ENCODE results near the gene WDHD1.

Gene WDHD1

GRCh38 chr14:55028476-55028875 is 1.6 kb upstream of the WDHD1 start:
- ATAC-seq = no peak
- no peak for TF ChIP-seq ARNTL (CRISPR knock-in tag; IDR thresholded peaks at IDR 0.05; ENCODE audit: borderline replicate concordance, low read depth)
- TF ChIP-seq SNAI2 (CRISPR knock-in tag; IDR thresholded peaks at IDR 0.05) = no peak
- no peak for TF ChIP-seq ZNF565 (CRISPR knock-in tag; conservative IDR thresholded peaks at IDR 0.05; ENCODE audit: low read depth)
- no peak for TF ChIP-seq CREB5 (CRISPR knock-in tag; IDR thresholded peaks at IDR 0.05; ENCODE audit: low read depth)
- TF ChIP-seq CSRNP3 (CRISPR knock-in tag; IDR thresholded peaks at IDR 0.05) = no peak
- no peak for TF ChIP-seq OSR1 (CRISPR knock-in tag; IDR thresholded peaks at IDR 0.05)
- no peak for TF ChIP-seq PPARA (CRISPR knock-in tag; IDR thresholded peaks at IDR 0.05; ENCODE audit: borderline replicate concordance)
- TF ChIP-seq POU6F1 (CRISPR knock-in tag; IDR thresholded peaks at IDR 0.05; ENCODE audit: borderline replicate concordance, low read depth) = no peak
- TF ChIP-seq ZFP30 (CRISPR knock-in tag; IDR thresholded peaks at IDR 0.05) = no peak
- TF ChIP-seq TSHZ2 (CRISPR knock-in tag; IDR thresholded peaks at IDR 0.05) = no peak
- TF ChIP-seq TOX (CRISPR knock-in tag; IDR thresholded peaks at IDR 0.05; ENCODE audit: borderline replicate concordance) = no peak
- TF ChIP-seq TCF4 (CRISPR knock-in tag; IDR thresholded peaks at IDR 0.05; ENCODE audit: borderline replicate concordance) = no peak
- TF ChIP-seq ESRRG (CRISPR knock-in tag; IDR thresholded peaks at IDR 0.05) = no peak
- no peak for TF ChIP-seq ZNF70 (CRISPR knock-in tag; IDR thresholded peaks at IDR 0.05)
- no peak for TF ChIP-seq ISL1 (CRISPR knock-in tag; IDR thresholded peaks at IDR 0.05)
- TF ChIP-seq RARB (CRISPR knock-in tag; IDR thresholded peaks at IDR 0.05) = no peak
- TF ChIP-seq ZFP3 (CRISPR knock-in tag; IDR thresholded peaks at IDR 0.05) = no peak
- no peak for TF ChIP-seq BACH2 (CRISPR knock-in tag; IDR thresholded peaks at IDR 0.05; ENCODE audit: borderline replicate concordance)

GRCh38 chr14:55028066-55028465 is 1.2 kb upstream of the WDHD1 start:
- ATAC-seq = 0 out of 3 replicates have a peak, but pooled peaks have one; percentile 9
- TF ChIP-seq TSHZ2 (CRISPR knock-in tag; IDR thresholded peaks at IDR 0.05) (no peak), POU6F1 (CRISPR knock-in tag; IDR thresholded peaks at IDR 0.05; ENCODE audit: borderline replicate concordance, low read depth) (no peak), ISL1 (CRISPR knock-in tag; IDR thresholded peaks at IDR 0.05) (no peak), CSDC2 (CRISPR knock-in tag; IDR thresholded peaks at IDR 0.05) (no peak), ZC3H10 (CRISPR knock-in tag; IDR thresholded peaks at IDR 0.05) (no peak), OSR1 (CRISPR knock-in tag; IDR thresholded peaks at IDR 0.05) (no peak), ARNTL (CRISPR knock-in tag; IDR thresholded peaks at IDR 0.05; ENCODE audit: borderline replicate concordance, low read depth) (no peak), SNAI2 (CRISPR knock-in tag; IDR thresholded peaks at IDR 0.05) (no peak), ZFP30 (CRISPR knock-in tag; IDR thresholded peaks at IDR 0.05) (no peak), GLIS3 (CRISPR knock-in tag; IDR thresholded peaks at IDR 0.05) (no peak), ZFP3 (CRISPR knock-in tag; IDR thresholded peaks at IDR 0.05) (no peak), RARB (CRISPR knock-in tag; IDR thresholded peaks at IDR 0.05) (no peak), ESRRG (CRISPR knock-in tag; IDR thresholded peaks at IDR 0.05) (no peak), PPARA (CRISPR knock-in tag; IDR thresholded peaks at IDR 0.05; ENCODE audit: borderline replicate concordance) (no peak), ZNF8 (CRISPR knock-in tag; IDR thresholded peaks at IDR 0.05) (no peak), PATZ1 (CRISPR knock-in tag; IDR thresholded peaks at IDR 0.05; ENCODE audit: borderline replicate concordance) (no peak), CREB5 (CRISPR knock-in tag; IDR thresholded peaks at IDR 0.05; ENCODE audit: low read depth) (no peak), TCF4 (CRISPR knock-in tag; IDR thresholded peaks at IDR 0.05; ENCODE audit: borderline replicate concordance) (no peak), BACH2 (CRISPR knock-in tag; IDR thresholded peaks at IDR 0.05; ENCODE audit: borderline replicate concordance) (no peak)

All from SK-N-SH treated with all-trans-retinoic acid at 6 μM for 48 hours (cell line).